Duodenal mucosa (tissue), 2 donors: ENCODE results near the gene C18orf63.

Experiments
- H3K27ac ChIP-seq: one replicate; pipeline ENCODE4 v1.7.0; 2013; ENCODE audit warnings: low read depth, low read length
- H3K27me3 ChIP-seq, 2 donors: one replicate each; pipeline ENCODE4 v1.7.0; 2013; ENCODE audit warnings: low read length in 2 of 2, control low read depth in 1 of 2; ENCODE audit not compliant: insufficient read depth in 2 of 2, control insufficient read depth in 1 of 2
- H3K36me3 ChIP-seq, 2 donors: one replicate each; pipeline ENCODE4 v1.7.0; 2013; ENCODE audit warnings: low read length in 2 of 2, control low read depth in 1 of 2; ENCODE audit not compliant: insufficient read depth in 2 of 2, control insufficient read depth in 1 of 2
- H3K4me1 ChIP-seq, 2 donors: one replicate each; pipeline ENCODE4 v1.7.0; 2013; ENCODE audit warnings: low read length in 2 of 2, control low read depth in 1 of 2; ENCODE audit not compliant: insufficient read depth in 2 of 2, control insufficient read depth in 1 of 2
- H3K4me3 ChIP-seq, 2 donors: one replicate each; pipeline ENCODE4 v1.7.0; 2013; ENCODE audit warnings: low read length in 2 of 2, low read depth in 1 of 2
- H3K9ac ChIP-seq, 2 donors: one replicate each; pipeline ENCODE4 v1.7.0; 2013; ENCODE audit warnings: low read length in 2 of 2, low read depth in 1 of 2
- H3K9me3 ChIP-seq, 2 donors: one replicate each; pipeline ENCODE4 v1.7.0; 2013; ENCODE audit warnings: low read length in 2 of 2, control low read depth in 1 of 2; ENCODE audit not compliant: control insufficient read depth in 1 of 2

The C18orf63 gene

DNA sequence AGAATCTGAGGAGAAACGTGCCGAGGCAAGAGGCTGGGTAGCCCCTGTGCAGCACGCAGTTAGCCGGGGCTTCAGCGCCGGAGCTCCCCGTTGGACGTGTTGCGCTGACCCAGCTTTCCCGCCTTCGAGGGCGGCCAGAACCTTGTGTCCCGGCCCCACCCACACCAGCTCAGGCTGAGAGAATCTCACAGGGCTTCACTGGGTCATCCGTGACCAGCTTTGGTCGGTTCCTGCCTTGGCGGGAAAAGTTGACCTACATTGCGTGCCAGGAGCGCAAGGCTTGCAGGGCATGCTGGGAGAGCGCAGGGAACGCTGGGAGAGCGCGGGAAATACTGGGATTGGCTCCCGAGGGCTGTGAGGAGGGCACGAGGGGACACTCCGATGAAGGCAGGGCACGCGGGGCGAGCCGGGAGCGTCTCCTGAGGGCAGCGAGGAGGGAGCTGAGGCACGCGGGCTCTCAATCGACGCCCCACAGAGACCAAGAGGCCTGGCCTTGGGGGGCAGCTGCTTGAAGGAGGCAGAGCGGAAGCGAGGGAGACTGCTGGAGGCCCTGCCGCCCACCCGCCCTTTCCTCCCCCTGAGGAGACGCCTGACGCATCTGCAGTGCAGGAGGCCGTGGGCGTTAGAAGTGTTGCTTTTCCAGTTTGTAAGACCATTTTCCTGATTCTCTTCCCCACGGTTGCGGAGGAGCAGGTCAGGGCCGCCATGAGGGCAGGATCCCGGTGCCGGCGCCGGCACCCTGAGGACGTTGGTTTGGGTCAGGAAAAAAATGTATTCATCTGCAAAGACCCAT lies at the start of gene C18orf63:
TSS of gene C18orf63 (plus strand) at position 376 of the 793 bp plus-strand sequence. CDS start 2,027 bp downstream, outside the sequence.
- Histone ChIP-seq H3K9me3 (peaks cover 0 to 3% of the 10 kb centered on the region in 2 donors), H3K36me3 (no peaks in the 10 kb centered on the region), H3K27me3 (no peaks in the 10 kb centered on the region), H3K4me3 (no peak within 1 kb of the TSS), H3K4me1 (no peaks in the 10 kb centered on the region), H3K27ac (no peak within 1 kb of the TSS), H3K9ac (no peak within 1 kb of the TSS)

DNA sequence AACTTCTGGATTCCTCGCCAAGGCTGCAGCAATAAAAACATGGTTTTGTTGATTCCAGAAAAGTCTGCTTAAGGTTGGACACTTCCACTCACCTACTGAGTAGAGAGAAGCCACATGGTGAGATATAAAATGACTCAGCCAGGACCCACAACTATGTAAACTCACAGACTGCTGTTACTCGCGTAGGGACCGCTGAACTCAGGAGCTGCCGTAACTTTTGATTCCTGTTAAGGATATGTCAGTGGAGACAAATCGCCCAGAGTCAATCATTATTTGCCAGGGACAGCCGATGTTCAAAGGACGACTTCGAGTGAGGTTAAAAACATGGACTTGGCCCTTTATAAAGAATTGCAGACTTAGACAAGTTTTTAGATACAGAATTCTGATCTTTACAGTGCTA lies 49.5 kb upstream of the C18orf63 start:
- no peak overlapping the region for H3K4me3 ChIP-seq
- no peak overlapping the region for H3K27ac ChIP-seq
- H3K9ac ChIP-seq, result peak overlapping the region in 1 of 2 donors; percentile 3
- H3K27me3 ChIP-seq, result no peaks in the 10 kb centered on the region
- peaks cover 36 to 46% of the 10 kb centered on the region in 2 donors for H3K4me1 ChIP-seq
- H3K36me3 ChIP-seq, result peaks cover 24 to 27% of the 10 kb centered on the region in 2 donors
- no peaks in the 10 kb centered on the region for H3K9me3 ChIP-seq

DNA sequence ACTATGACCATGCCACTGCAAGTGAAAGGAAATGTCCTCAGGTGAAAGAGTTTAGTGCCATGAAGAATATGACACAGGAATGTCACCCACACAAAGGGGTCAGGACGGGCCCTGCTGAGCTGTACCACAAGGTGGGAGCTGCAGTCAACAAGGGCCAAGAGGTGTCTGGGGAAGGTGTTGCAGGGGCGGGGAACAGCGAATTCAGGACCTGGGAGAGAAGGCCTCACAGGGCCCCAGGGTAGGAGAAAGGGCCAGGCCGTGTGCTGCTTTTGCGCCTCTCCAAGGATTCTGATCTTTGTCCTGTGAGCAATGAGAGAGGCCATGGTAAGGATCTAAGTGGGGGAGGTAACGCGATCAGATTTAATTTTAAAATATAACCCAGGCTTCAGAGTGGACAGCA lies 47.5 kb upstream of the C18orf63 start:
- H3K4me1 ChIP-seq, result peaks cover 36 to 46% of the 10 kb centered on the region in 2 donors
- no peak overlapping the region for H3K9ac ChIP-seq
- H3K27ac ChIP-seq, result no peak overlapping the region
- H3K36me3 ChIP-seq, result peaks cover 15 to 18% of the 10 kb centered on the region in 2 donors
- no peaks in the 10 kb centered on the region for H3K27me3 ChIP-seq
- no peaks in the 10 kb centered on the region for H3K9me3 ChIP-seq
- no peak overlapping the region for H3K4me3 ChIP-seq

DNA sequence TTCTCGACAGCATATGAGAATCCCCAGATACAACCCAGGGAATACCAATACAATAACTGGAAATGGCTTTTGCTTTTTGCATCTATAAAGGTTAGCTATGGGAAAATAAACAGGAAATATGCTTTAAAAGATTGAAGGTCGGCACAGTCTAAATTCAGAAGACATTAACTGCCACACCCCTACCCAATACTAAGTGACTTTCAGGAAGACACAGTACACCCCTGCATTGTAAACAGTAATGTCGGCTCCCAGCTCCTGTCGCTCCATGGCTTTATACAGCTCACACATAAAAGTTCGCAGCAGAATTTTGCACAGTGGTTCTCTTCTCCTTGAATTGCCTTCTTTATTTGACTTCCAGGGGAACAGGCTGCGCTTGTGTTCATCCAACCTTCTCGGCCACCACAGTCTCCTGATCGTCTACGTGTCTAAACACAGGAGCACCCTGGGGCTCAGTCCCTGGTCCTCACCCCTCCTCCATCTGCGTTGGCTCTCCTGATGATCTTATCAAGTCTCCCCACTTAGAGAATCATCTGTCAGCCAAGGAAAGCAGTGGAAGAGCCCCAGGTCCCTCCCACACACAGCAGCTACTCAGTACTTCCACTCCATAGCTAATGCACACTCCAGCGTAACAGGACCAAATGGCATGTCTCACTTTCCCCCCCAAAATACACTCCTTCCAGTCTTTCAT lies 46.6 kb upstream of the C18orf63 start:
- Histone ChIP-seq H3K4me3 (no peak overlapping the region), H3K9me3 (no peaks in the 10 kb centered on the region), H3K36me3 (peaks cover 15 to 22% of the 10 kb centered on the region in 2 donors), H3K4me1 (peaks cover 36 to 46% of the 10 kb centered on the region in 2 donors), H3K27ac (no peak overlapping the region), H3K9ac (no peak overlapping the region), H3K27me3 (no peaks in the 10 kb centered on the region)

DNA sequence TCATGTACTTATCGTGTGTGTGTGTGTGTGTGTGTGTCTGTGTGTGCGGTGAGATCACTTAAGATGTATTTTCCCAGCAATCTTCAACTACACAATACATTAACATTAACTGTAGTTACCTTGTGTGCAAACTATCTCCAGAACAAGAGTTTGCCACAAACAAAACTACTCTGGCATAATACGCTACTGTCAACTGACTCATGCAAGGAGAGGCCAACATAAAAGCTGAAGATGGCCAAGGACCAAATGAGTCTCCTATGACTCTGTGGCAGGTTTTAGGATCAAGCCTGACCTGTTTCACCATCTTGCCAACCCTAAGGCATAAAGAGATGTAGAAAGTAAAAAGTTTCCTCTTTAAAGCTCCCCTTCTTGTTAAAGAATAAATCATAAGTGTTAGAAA lies 44.0 kb upstream of the C18orf63 start:
- H3K4me1 ChIP-seq, result peaks cover 28 to 41% of the 10 kb centered on the region in 2 donors

DNA sequence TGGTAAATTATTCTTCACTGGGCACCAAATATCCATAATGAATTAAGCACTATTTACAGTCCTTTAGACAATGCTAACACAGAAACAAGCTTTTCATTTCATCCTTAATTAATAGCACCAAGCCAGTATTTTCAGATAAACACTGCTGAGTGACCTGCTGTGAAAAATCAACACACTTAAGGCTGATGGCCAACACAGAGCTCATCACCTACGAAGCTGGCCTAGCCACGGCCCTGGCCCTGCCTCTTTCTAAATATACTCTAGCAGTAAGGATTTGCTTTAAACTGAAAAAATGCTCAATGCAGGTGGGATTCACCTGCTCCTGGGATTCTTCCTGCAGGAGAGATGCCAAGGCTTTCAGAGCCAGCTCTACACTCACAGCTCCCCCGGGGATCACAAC lies 42.2 kb upstream of the C18orf63 start:
- Histone ChIP-seq H3K4me1 (peaks cover 19 to 39% of the 10 kb centered on the region in 2 donors), H3K36me3 (peaks cover 5 to 7% of the 10 kb centered on the region in 2 donors), H3K9me3 (no peaks in the 10 kb centered on the region), H3K9ac (no peak overlapping the region), H3K27ac (no peak overlapping the region), H3K27me3 (no peaks in the 10 kb centered on the region), H3K4me3 (no peak overlapping the region)

More for the DNA sequence above, 44.0 kb upstream of the C18orf63 start:
- no peaks in the 10 kb centered on the region for H3K9me3 ChIP-seq
- H3K27ac ChIP-seq, result no peak overlapping the region
- no peak overlapping the region for H3K4me3 ChIP-seq
- H3K27me3 ChIP-seq, result no peaks in the 10 kb centered on the region
- H3K36me3 ChIP-seq, result peaks cover 5 to 6% of the 10 kb centered on the region in 2 donors
- no peak overlapping the region for H3K9ac ChIP-seq

DNA sequence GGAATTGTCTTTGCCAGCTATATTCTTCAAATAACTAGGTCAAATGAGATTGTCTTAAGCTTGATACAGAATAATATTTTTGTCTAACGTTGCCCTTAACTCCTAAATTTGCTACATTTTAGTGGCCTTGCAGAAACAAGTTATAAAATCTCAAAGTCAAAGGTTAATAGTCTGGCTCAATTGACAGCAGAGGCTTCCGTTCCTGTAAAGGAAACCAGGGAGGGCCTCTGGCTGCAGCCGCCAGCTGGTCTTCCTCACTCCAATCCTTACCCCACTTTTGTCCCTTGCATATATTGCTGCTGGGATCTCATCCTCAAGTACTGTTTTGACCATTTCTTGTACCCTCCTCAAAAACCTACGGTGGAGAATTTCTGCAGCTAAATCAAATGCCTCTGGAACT lies 40.9 kb upstream of the C18orf63 start:
- H3K36me3 ChIP-seq, result peaks cover 5 to 9% of the 10 kb centered on the region in 2 donors
- no peak overlapping the region for H3K4me3 ChIP-seq
- no peaks in the 10 kb centered on the region for H3K27me3 ChIP-seq
- H3K9ac ChIP-seq, result no peak overlapping the region
- H3K4me1 ChIP-seq, result peaks cover 15 to 32% of the 10 kb centered on the region in 2 donors
- no peak overlapping the region for H3K27ac ChIP-seq
- no peaks in the 10 kb centered on the region for H3K9me3 ChIP-seq

DNA sequence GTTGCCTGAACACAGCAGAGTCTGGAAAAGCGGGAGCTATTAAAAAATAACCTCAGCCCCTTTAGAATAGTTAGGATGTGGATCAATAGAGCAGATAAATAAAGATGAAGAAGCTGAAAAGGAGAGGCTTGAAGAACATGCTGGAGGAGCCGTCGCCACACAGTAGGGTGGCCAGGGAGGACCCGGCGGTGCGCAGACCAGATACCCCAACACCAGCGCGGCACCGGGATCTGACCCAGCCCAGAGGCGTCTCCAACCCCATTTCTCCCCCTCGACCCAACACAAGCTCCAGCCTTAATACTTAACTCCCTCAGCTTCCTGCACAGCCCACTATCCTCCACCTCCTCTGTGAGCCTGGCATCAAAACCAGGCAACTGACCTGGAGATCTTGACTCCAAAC lies 39.9 kb upstream of the C18orf63 start:
- H3K27me3 ChIP-seq, result no peaks in the 10 kb centered on the region
- H3K27ac ChIP-seq, result no peak overlapping the region
- peaks cover 11 to 27% of the 10 kb centered on the region in 2 donors for H3K4me1 ChIP-seq
- H3K36me3 ChIP-seq, result peaks cover 5 to 9% of the 10 kb centered on the region in 2 donors
- no peak overlapping the region for H3K9ac ChIP-seq
- H3K9me3 ChIP-seq, result no peaks in the 10 kb centered on the region
- no peak overlapping the region for H3K4me3 ChIP-seq

DNA sequence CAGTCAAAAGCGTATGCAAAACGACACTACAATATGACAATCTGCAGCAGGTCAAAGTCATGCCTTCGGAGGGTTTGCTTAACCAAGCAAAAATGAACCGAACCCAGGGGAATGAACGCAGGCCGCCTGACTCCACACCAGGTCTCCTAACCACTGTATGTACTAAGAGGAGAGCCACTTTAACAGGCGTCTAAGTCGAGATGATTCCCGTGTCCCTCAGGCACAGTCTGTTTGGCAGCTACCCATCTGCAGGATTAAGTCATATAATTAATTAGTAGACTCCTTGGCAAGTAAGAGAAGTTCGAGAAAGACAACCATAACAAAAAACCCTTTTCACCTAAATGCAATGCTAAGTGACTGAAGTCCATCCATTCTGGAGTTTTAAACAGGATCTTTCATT lies 39.0 kb upstream of the C18orf63 start:
- no peak overlapping the region for H3K4me3 ChIP-seq
- H3K9ac ChIP-seq, result no peak overlapping the region
- H3K9me3 ChIP-seq, result no peaks in the 10 kb centered on the region
- peaks cover 5 to 15% of the 10 kb centered on the region in 2 donors for H3K36me3 ChIP-seq
- peaks cover 16 to 35% of the 10 kb centered on the region in 2 donors for H3K4me1 ChIP-seq
- no peaks in the 10 kb centered on the region for H3K27me3 ChIP-seq
- H3K27ac ChIP-seq, result no peak overlapping the region

DNA sequence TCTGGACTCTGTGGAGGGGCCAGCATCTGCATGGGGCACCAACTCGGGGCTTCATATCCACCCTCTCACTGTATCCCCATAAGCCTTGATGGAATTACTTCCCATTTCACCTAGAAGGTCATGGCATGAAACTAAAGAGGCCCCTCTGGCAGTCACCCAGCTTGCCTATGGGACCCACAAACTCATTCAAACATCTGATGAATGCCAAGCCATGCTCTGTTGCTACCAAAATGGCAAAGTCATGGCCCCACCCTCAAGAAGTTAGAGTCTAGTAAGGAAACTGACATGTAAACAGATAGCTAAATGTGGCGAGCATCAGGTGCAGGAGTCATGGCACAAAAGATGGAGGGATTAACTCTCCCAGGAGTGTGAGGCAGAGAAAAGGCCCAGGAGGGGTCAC lies 38.3 kb upstream of the C18orf63 start:
- Histone ChIP-seq H3K9me3 (no peaks in the 10 kb centered on the region), H3K4me3 (no peak overlapping the region), H3K4me1 (peaks cover 23 to 42% of the 10 kb centered on the region in 2 donors), H3K27me3 (no peaks in the 10 kb centered on the region), H3K36me3 (peaks cover 5 to 18% of the 10 kb centered on the region in 2 donors), H3K27ac (no peak overlapping the region), H3K9ac (no peak overlapping the region)
